ENCODE data around the gene PFKP.

DNA sequence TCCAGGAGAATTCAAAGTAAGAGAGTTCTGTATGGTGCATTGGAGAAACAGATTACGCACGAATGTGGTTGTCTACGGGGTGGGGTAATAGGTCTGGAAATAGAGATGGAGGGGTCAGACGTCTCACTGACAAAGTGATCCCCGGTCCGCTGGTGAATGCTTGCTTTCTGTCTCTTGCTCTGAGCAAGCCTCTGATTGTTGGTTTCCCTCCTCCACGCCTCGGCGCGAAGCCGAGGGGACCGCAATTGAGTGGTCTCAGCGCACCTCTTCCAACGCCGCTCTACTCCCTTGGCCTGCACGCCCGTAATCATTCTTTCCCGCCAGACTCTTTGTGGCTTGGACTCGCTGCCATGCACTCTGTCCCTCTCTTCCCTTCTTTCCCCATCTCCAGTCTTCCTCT lies 46.5 kb upstream of the PFKP start:
- TF ChIP-seq EP300 (IDR thresholded peaks at IDR 0.05) (no peak), POLR2A (IDR thresholded peaks at IDR 0.05; ENCODE audit: low read depth) (no peak), POLR2AphosphoS5 (IDR thresholded peaks at IDR 0.05) (no peak)
- TF ChIP-seq, protein P1, sequence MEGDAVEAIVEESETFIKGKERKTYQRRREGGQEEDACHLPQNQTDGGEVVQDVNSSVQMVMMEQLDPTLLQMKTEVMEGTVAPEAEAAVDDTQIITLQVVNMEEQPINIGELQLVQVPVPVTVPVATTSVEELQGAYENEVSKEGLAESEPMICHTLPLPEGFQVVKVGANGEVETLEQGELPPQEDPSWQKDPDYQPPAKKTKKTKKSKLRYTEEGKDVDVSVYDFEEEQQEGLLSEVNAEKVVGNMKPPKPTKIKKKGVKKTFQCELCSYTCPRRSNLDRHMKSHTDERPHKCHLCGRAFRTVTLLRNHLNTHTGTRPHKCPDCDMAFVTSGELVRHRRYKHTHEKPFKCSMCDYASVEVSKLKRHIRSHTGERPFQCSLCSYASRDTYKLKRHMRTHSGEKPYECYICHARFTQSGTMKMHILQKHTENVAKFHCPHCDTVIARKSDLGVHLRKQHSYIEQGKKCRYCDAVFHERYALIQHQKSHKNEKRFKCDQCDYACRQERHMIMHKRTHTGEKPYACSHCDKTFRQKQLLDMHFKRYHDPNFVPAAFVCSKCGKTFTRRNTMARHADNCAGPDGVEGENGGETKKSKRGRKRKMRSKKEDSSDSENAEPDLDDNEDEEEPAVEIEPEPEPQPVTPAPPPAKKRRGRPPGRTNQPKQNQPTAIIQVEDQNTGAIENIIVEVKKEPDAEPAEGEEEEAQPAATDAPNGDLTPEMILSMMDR (IDR thresholded peaks at IDR 0.05): no peak

Data from esophagus muscularis mucosa (tissue), 4 donors.